Peyer's patch (tissue), 4 donors: Measurements from ENCODE around the gene EVA1A. TPM values are rescaled to one million over a fixed set of nuclear protein-coding genes. Genes with fewer than 3 reads are reported as not detected.

Experiments
- DNase-seq, 3 donors: peaks; one replicate each; pipeline ENCODE4 v3.0.0-alpha.2; 2017 to 2019
- H3K27ac ChIP-seq, 4 donors: fragments of 200-600 bp; sonication (generic); one replicate each; pipeline ENCODE4 v1.5.1; 2016 to 2019
- H3K27me3 ChIP-seq, 2 donors: fragments of 200-600 bp; sonication (generic); one replicate each; pipeline ENCODE4 v1.5.1; 2019
- H3K36me3 ChIP-seq, 3 donors: fragments of 200-600 bp; sonication (generic); one replicate each; pipeline ENCODE4 v1.5.1; 2016 to 2019
- H3K4me1 ChIP-seq, 4 donors: fragments of 200-600 bp; sonication (generic); one replicate each; pipeline ENCODE4 v1.5.1; 2016 to 2019
- H3K4me3 ChIP-seq, 4 donors: fragments of 200-600 bp; sonication (generic); 1 replicate in 3 of 4; 2 replicates in 1 of 4; pipeline ENCODE4 v1.5.1; 2016 to 2019; ENCODE audit warnings: mild to moderate bottlenecking in 1 of 4
- H3K9me3 ChIP-seq, 4 donors: fragments of 200-600 bp; sonication (generic); one replicate each; pipeline ENCODE4 v1.5.1; 2016 to 2019; ENCODE audit warnings: mild to moderate bottlenecking in 1 of 4
- POLR2A ChIP-seq, 2 donors: fragments of 450-650 bp; IDR thresholded peaks; one replicate each; pipeline ENCODE4 v1.5.1; 2017; ENCODE audit warnings: antibody characterized with exemption in 2 of 2, mild to moderate bottlenecking in 2 of 2, moderate library complexity in 2 of 2
- total RNA-seq, 4 donors: library from RNA; depleted of rRNA; stranded (reverse); fragments of >200 nt; gene quantifications; one replicate each; pipeline ENCODE4 v1.1.0, GENCODE V29; 2016
- TF ChIP-seq, protein P1 (sequence below), 6 experiments: fragments of 450-650 bp in 4 of 6; fragments of 200-600 bp in 2 of 6; sonication (generic) in 1 of 6; IDR thresholded peaks; one replicate each; pipeline ENCODE4 v1.5.1; 2017 to 2019; ENCODE audit warnings: antibody characterized with exemption in 6 of 6, mild to moderate bottlenecking in 3 of 6, moderate library complexity in 1 of 6

The EVA1A gene
- total RNA-seq, 4 donors from 2014 or later: 0.70 to 18.2 (median 5.8) TPM

- Histone ChIP-seq H3K4me1 (no peaks in the 10 kb centered on the region), H3K27ac (no peak overlapping the region)
- TF ChIP-seq, protein P1, sequence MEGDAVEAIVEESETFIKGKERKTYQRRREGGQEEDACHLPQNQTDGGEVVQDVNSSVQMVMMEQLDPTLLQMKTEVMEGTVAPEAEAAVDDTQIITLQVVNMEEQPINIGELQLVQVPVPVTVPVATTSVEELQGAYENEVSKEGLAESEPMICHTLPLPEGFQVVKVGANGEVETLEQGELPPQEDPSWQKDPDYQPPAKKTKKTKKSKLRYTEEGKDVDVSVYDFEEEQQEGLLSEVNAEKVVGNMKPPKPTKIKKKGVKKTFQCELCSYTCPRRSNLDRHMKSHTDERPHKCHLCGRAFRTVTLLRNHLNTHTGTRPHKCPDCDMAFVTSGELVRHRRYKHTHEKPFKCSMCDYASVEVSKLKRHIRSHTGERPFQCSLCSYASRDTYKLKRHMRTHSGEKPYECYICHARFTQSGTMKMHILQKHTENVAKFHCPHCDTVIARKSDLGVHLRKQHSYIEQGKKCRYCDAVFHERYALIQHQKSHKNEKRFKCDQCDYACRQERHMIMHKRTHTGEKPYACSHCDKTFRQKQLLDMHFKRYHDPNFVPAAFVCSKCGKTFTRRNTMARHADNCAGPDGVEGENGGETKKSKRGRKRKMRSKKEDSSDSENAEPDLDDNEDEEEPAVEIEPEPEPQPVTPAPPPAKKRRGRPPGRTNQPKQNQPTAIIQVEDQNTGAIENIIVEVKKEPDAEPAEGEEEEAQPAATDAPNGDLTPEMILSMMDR (IDR thresholded peaks at IDR 0.05): no peak
- no peak for TF ChIP-seq POLR2A (IDR thresholded peaks at IDR 0.05)
These were observed 27.3 kb upstream of the EVA1A start for GRCh38 chr2:75587954-75588587.

GRCh38 chr2:75586971-75587370 lies 26.2 kb upstream of the EVA1A start:
- H3K36me3 ChIP-seq: no peaks in the 10 kb centered on the region
- no peaks in the 10 kb centered on the region for H3K9me3 ChIP-seq
- TF ChIP-seq, protein P1 (IDR thresholded peaks at IDR 0.05): no peak
- no peak for TF ChIP-seq POLR2A (IDR thresholded peaks at IDR 0.05)
- DNase-seq: no peak
- no peak overlapping the region for H3K4me3 ChIP-seq
- H3K4me1 ChIP-seq: no peaks in the 10 kb centered on the region
- no peak overlapping the region for H3K27ac ChIP-seq
- H3K27me3 ChIP-seq: no peaks in the 10 kb centered on the region

More at GRCh38 chr2:75587954-75588587, 27.3 kb upstream of the EVA1A start:
- Histone ChIP-seq H3K9me3 (no peaks in the 10 kb centered on the region), H3K4me3 (no peak overlapping the region), H3K36me3 (no peaks in the 10 kb centered on the region), H3K27me3 (no peaks in the 10 kb centered on the region)
- DNase-seq: no peak

- no peaks in the 10 kb centered on the region for H3K4me1 ChIP-seq
- no peaks in the 10 kb centered on the region for H3K9me3 ChIP-seq
- no peak for TF ChIP-seq POLR2A (IDR thresholded peaks at IDR 0.05)
- TF ChIP-seq, protein P1 (IDR thresholded peaks at IDR 0.05): no peak
- no peaks in the 10 kb centered on the region for H3K36me3 ChIP-seq
- H3K4me3 ChIP-seq: no peak overlapping the region
- no peak overlapping the region for H3K27ac ChIP-seq
- DNase-seq: no peak
- no peaks in the 10 kb centered on the region for H3K27me3 ChIP-seq
These were observed 22.1 kb upstream of the EVA1A start for GRCh38 chr2:75582840-75583239.

DNA sequence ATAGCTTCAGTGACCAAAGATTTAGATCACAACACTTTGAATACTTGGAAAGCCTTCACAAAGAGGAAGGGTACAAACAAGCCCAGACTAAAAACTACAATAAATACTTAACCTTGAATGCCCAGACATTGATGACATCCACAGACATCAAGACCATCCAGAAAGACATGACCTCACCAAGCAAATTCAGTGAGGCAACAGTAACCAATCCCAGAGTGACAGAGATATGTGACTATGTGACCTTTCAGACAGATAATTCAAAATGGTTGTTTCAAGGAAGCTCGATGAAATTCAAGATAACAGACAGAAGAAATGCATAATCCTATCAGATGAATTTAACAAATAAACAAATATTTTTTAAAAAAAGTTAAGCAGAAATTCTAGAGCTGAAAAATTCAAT lies 19.9 kb upstream of the EVA1A start:
- Histone ChIP-seq H3K9me3 (no peaks in the 10 kb centered on the region), H3K36me3 (no peaks in the 10 kb centered on the region), H3K4me1 (no peaks in the 10 kb centered on the region), H3K27ac (no peak overlapping the region), H3K27me3 (no peaks in the 10 kb centered on the region), H3K4me3 (no peak overlapping the region)
- no peak for TF ChIP-seq POLR2A (IDR thresholded peaks at IDR 0.05)
- TF ChIP-seq, protein P1 (IDR thresholded peaks at IDR 0.05): no peak
- DNase-seq: no peak

DNA sequence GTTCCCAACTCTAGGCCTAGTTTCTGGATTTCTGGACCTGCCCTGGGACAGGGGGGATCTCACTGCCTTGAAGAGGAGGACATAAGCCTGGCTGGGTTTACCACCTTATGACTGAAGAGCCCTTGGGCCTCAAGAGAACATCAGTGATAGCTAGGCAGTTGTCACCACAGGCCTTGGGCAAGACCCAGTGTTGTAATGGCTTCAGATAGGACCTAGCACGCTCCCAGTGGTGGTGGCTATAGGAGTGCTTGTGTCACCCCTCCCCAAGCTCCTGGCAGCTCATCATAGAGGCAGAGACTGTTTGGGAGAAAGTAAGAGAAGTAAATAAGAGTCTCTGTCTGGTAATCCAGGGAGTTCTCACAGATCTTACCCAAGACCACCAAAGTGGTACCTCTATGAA lies 19.4 kb upstream of the EVA1A start:
- no peak overlapping the region for H3K27ac ChIP-seq
- no peaks in the 10 kb centered on the region for H3K9me3 ChIP-seq
- H3K4me1 ChIP-seq: no peaks in the 10 kb centered on the region
- H3K36me3 ChIP-seq: no peaks in the 10 kb centered on the region
- TF ChIP-seq POLR2A (IDR thresholded peaks at IDR 0.05): no peak
- TF ChIP-seq, protein P1 (IDR thresholded peaks at IDR 0.05): no peak
- H3K27me3 ChIP-seq: no peaks in the 10 kb centered on the region
- DNase-seq: no peak
- H3K4me3 ChIP-seq: no peak overlapping the region

DNA sequence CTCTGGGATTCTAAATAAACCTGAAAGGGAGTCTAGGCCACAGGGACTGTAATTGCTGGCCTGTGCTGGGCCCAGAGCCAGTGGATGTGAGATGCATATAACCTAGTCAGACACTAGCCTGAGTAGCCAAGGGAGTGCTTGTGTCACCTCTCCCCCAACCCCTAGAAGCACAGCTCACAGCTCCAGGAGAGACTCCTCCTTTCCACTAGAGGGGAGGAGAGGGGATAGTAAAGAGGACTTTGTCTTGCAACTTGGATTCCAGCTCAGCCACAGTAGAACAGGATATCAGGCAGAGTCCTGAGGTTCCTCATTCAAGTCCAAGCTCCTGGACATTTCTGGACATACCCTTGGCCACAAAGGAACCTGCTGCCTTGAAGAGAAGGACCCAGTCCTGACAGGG lies 18.4 kb upstream of the EVA1A start:
- no peaks in the 10 kb centered on the region for H3K27me3 ChIP-seq
- TF ChIP-seq, protein P1 (IDR thresholded peaks at IDR 0.05): no peak
- no peak for TF ChIP-seq POLR2A (IDR thresholded peaks at IDR 0.05)
- no peak for DNase-seq
- no peak overlapping the region for H3K27ac ChIP-seq
- no peaks in the 10 kb centered on the region for H3K4me1 ChIP-seq
- no peaks in the 10 kb centered on the region for H3K36me3 ChIP-seq
- H3K9me3 ChIP-seq: no peaks in the 10 kb centered on the region
- no peak overlapping the region for H3K4me3 ChIP-seq
